ENCODE data around the gene REV1. TPM values are rescaled to one million over a fixed set of nuclear protein-coding genes. Genes with fewer than 3 reads are reported as not detected.

Gene REV1
- total RNA-seq, 1 experiment from 2014 or later: 34.3 TPM

DNA sequence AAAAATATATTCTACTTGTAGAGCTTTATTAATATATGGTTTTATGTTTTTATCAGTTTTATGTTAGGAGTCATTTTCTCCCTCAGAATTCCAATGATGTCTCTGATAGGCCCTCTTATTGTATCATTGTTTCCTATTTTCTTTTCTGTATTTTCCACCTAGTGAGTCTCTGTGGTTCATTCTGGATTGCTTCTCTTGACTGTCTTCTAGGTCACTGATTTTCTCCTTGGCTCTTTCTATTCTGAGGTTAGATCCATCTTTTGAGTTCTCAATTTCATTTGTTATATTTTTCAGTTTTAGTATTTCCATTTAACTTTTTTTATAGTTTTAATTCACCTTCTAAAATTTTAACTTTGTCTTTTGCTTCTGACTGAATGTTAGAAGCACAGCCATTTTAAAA is 115.1 kb downstream of the REV1 start:
- Histone ChIP-seq H2AFZ (ENCODE audit: low read depth, low read length, poor library complexity, severe bottlenecking) (no peak overlapping the region), H4K20me1 (ENCODE audit: insufficient read depth) (no peaks in the 10 kb centered on the region), H3K4me1 (ENCODE audit: control insufficient read depth in 1 of 2, insufficient read depth in 2 of 2, low read length in 2 of 2) (no peaks in the 10 kb centered on the region), H3K9me3 (ENCODE audit: control insufficient read depth in 1 of 2, insufficient read depth in 1 of 2, low read depth in 1 of 2, low read length in 2 of 2) (no peaks in the 10 kb centered on the region), H3K9ac (ENCODE audit: low read length) (no peak overlapping the region), H3K79me2 (ENCODE audit: insufficient read depth, low read length) (peaks cover 31% of the 10 kb centered on the region), H3K4me3 (replicated peaks in 1 of 2; ENCODE audit: low read depth in 1 of 2, low read length in 2 of 2) (no peak overlapping the region), H3K36me3 (ENCODE audit: control insufficient read depth in 1 of 2, insufficient read depth in 2 of 2, low read length in 2 of 2) (peaks cover 32 to 41% of the 10 kb centered on the region in 2 experiments), H3K4me2 (ENCODE audit: low read length) (no peak overlapping the region), H3K27ac (ENCODE audit: low read depth, low read length) (no peak overlapping the region), H3K27me3 (ENCODE audit: insufficient read depth, low read length) (no peaks in the 10 kb centered on the region), H3K9me2 (ENCODE audit: insufficient read depth) (no peaks in the 10 kb centered on the region)
- RAD21 ChIA-PET (ENCODE audit: low non-redundant PET in 1 of 2, low total read pairs in 2 of 2, uncharacterized antibody in 2 of 2, unreplicated experiment in 2 of 2): no interaction called here
- TF ChIP-seq EGR1 (IDR thresholded peaks at IDR 0.05; ENCODE audit: low read depth) (no peak), SRF (IDR thresholded peaks at IDR 0.05; ENCODE audit: low read depth) (no peak), POLR2A (IDR thresholded peaks at IDR 0.05; ENCODE audit: borderline replicate concordance, extremely low read depth, insufficient read depth, insufficient read length) (no peak), SIN3A (IDR thresholded peaks at IDR 0.05; ENCODE audit: low read depth) (no peak), ZNF274 (IDR thresholded peaks at IDR 0.05; ENCODE audit: low read depth, low read length) (no peak), TCF7L2 (IDR thresholded peaks at IDR 0.05; ENCODE audit: borderline replicate concordance, extremely low read depth, insufficient read depth, insufficient read length) (no peak), ZFX (IDR thresholded peaks at IDR 0.05) (no peak), SP1 (IDR thresholded peaks at IDR 0.05; ENCODE audit: low read depth) (no peak)
- TF ChIP-seq, protein P1, sequence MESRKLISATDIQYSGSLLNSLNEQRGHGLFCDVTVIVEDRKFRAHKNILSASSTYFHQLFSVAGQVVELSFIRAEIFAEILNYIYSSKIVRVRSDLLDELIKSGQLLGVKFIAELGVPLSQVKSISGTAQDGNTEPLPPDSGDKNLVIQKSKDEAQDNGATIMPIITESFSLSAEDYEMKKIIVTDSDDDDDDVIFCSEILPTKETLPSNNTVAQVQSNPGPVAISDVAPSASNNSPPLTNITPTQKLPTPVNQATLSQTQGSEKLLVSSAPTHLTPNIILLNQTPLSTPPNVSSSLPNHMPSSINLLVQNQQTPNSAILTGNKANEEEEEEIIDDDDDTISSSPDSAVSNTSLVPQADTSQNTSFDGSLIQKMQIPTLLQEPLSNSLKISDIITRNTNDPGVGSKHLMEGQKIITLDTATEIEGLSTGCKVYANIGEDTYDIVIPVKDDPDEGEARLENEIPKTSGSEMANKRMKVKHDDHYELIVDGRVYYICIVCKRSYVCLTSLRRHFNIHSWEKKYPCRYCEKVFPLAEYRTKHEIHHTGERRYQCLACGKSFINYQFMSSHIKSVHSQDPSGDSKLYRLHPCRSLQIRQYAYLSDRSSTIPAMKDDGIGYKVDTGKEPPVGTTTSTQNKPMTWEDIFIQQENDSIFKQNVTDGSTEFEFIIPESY (IDR thresholded peaks at IDR 0.05; ENCODE audit: extremely low read depth, insufficient replicate concordance, low read length): no peak
- TF ChIP-seq, protein P2, sequence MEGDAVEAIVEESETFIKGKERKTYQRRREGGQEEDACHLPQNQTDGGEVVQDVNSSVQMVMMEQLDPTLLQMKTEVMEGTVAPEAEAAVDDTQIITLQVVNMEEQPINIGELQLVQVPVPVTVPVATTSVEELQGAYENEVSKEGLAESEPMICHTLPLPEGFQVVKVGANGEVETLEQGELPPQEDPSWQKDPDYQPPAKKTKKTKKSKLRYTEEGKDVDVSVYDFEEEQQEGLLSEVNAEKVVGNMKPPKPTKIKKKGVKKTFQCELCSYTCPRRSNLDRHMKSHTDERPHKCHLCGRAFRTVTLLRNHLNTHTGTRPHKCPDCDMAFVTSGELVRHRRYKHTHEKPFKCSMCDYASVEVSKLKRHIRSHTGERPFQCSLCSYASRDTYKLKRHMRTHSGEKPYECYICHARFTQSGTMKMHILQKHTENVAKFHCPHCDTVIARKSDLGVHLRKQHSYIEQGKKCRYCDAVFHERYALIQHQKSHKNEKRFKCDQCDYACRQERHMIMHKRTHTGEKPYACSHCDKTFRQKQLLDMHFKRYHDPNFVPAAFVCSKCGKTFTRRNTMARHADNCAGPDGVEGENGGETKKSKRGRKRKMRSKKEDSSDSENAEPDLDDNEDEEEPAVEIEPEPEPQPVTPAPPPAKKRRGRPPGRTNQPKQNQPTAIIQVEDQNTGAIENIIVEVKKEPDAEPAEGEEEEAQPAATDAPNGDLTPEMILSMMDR (IDR thresholded peaks at IDR 0.05 in 2 of 3, conservative IDR thresholded peaks at IDR 0.05 in 1 of 3; ENCODE audit: borderline replicate concordance in 1 of 3, insufficient read depth in 1 of 3, low read depth in 2 of 3, low read length in 2 of 3): no peak
- TF ChIP-seq, protein P3, sequence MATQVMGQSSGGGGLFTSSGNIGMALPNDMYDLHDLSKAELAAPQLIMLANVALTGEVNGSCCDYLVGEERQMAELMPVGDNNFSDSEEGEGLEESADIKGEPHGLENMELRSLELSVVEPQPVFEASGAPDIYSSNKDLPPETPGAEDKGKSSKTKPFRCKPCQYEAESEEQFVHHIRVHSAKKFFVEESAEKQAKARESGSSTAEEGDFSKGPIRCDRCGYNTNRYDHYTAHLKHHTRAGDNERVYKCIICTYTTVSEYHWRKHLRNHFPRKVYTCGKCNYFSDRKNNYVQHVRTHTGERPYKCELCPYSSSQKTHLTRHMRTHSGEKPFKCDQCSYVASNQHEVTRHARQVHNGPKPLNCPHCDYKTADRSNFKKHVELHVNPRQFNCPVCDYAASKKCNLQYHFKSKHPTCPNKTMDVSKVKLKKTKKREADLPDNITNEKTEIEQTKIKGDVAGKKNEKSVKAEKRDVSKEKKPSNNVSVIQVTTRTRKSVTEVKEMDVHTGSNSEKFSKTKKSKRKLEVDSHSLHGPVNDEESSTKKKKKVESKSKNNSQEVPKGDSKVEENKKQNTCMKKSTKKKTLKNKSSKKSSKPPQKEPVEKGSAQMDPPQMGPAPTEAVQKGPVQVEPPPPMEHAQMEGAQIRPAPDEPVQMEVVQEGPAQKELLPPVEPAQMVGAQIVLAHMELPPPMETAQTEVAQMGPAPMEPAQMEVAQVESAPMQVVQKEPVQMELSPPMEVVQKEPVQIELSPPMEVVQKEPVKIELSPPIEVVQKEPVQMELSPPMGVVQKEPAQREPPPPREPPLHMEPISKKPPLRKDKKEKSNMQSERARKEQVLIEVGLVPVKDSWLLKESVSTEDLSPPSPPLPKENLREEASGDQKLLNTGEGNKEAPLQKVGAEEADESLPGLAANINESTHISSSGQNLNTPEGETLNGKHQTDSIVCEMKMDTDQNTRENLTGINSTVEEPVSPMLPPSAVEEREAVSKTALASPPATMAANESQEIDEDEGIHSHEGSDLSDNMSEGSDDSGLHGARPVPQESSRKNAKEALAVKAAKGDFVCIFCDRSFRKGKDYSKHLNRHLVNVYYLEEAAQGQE (IDR thresholded peaks at IDR 0.05; ENCODE audit: low read depth): no peak
- ATAC-seq (no peak), DNase-seq (ENCODE audit: low read depth, low spot score) (no peak)
- intact Hi-C loops (cut with micrococcal nuclease): no loop called here
- POLR2A ChIA-PET: no interaction called here
- CTCF ChIA-PET: interaction anchor here (1.2 kb wide), 1 partner anchor 9 kb away, joined by 4 read pairs; no protein-coding TSS in a partner anchor
- no TSS peak for BruUV-seq (replicated peaks)
